Measurements from ENCODE around the gene SNX9.

The SNX9 gene

DNA sequence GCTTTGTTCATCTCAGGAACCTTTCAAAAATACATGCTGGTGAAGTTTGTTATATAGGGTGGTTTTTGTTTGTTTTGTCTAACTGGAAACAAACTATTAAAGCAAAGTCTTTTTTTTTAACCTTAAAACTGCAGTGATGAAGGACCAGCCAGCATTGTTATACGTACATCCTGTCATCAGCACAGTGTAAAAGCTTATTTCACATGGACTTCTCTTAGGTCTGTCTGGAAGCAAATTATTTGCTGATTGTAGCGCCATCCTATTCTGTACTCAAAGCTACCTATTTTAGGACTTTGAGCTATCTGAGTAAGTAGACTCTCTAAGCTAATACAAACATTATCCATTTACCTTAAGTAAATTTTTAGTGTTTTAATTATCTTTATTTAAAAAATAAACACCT, 61.7 kb downstream of the SNX9 start:
- peaks cover 66% of the 10 kb centered on the region for H3K36me3 Mint-ChIP-seq (ENCODE audit: low read depth)

DNA sequence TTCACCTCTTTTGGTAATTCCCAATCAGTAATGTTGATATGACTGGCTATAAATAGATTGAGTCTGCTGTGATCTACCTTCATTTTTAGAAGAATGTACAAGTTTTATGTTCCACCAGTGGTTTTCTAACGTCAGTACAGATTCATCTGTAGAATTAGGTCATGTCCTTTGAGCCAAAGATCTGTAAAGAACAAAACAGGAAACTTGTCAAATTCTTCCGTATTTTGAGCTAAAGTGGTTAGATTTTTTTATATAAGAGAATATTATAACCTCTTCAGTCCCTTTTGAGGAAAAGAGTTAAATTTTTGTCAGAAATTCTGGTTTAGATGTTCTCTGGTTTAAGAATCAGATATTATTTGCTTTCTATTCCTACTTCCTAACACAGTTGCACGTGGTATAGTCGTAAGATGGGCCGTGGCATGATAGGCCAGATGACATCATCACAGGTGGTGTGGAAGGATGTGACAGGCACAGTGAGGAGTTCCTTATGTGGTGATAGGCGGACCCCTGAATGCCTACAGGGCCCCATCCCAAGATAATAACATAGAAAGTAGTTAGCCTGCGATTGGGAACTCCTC, 62.3 kb downstream of the SNX9 start:
- Mint-ChIP-seq H3K4me1 (peaks cover 6% of the 10 kb centered on the region), H3K27me3 (ENCODE audit: low read depth, poor library complexity) (no peaks in the 10 kb centered on the region), H3K36me3 (ENCODE audit: low read depth) (peaks cover 67% of the 10 kb centered on the region), H3K27ac (no peak overlapping the region), H3K4me3 (no peak overlapping the region), H3K9me3 (no peaks in the 10 kb centered on the region)
- TF ChIP-seq, protein P1, sequence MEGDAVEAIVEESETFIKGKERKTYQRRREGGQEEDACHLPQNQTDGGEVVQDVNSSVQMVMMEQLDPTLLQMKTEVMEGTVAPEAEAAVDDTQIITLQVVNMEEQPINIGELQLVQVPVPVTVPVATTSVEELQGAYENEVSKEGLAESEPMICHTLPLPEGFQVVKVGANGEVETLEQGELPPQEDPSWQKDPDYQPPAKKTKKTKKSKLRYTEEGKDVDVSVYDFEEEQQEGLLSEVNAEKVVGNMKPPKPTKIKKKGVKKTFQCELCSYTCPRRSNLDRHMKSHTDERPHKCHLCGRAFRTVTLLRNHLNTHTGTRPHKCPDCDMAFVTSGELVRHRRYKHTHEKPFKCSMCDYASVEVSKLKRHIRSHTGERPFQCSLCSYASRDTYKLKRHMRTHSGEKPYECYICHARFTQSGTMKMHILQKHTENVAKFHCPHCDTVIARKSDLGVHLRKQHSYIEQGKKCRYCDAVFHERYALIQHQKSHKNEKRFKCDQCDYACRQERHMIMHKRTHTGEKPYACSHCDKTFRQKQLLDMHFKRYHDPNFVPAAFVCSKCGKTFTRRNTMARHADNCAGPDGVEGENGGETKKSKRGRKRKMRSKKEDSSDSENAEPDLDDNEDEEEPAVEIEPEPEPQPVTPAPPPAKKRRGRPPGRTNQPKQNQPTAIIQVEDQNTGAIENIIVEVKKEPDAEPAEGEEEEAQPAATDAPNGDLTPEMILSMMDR (IDR thresholded peaks at IDR 0.05): no peak
- no peak for DNase-seq

More for the DNA sequence above, 61.7 kb downstream of the SNX9 start:
- peaks cover 10% of the 10 kb centered on the region for H3K4me1 Mint-ChIP-seq
- H3K4me3 Mint-ChIP-seq: no peak overlapping the region
- H3K27me3 Mint-ChIP-seq (ENCODE audit: low read depth, poor library complexity): no peaks in the 10 kb centered on the region
- no peaks in the 10 kb centered on the region for H3K9me3 Mint-ChIP-seq
- no peak overlapping the region for H3K27ac Mint-ChIP-seq
- TF ChIP-seq, protein P1 (IDR thresholded peaks at IDR 0.05): no peak
- DNase-seq: no peak

DNA sequence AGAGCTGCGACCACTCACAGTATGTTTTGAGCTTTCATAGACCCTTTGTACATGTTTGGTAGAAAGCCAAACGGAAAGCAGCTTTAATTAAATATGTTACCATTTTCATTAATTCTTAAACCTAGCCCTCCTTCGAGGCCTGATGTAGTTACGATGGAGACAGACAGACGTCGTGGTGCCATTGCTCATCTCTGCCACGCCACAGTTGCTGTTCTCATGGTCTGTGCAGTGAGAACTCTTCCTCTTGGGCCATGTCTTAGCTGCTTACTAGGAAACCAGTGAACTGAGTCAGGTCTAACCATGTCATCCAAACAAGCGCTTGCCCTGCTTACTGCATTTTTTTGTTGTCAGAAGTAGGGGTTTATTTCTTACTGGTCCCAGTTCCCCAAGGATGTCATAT, 62.8 kb downstream of the SNX9 start:
- peaks cover 6% of the 10 kb centered on the region for H3K4me1 Mint-ChIP-seq

DNA sequence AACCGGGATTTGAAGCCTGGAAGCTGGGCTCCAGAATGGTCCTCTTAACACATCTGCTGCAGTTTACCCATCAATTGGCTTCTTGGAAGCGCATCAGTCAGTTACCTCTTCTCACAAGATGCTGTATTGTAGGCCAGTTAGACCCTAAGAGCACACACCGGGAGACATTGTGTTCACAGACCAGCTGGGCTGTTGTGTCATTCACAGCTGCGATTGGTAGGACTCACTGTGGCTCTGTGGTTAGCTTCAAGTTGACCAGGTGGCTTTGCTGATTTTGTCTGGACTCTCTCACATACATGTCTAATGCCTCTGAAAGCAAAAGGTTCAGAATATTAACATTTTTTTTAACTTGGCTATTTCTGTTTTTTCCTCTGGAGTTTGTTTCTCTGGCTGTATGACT, 64.8 kb downstream of the SNX9 start:
- TF ChIP-seq, protein P1 (IDR thresholded peaks at IDR 0.05): no peak
- Mint-ChIP-seq H3K27me3 (ENCODE audit: low read depth, poor library complexity) (no peaks in the 10 kb centered on the region), H3K4me3 (no peak overlapping the region), H3K4me1 (peaks cover 9% of the 10 kb centered on the region), H3K36me3 (ENCODE audit: low read depth) (peaks cover 66% of the 10 kb centered on the region), H3K27ac (no peak overlapping the region), H3K9me3 (no peaks in the 10 kb centered on the region)
- DNase-seq: no peak

More for the DNA sequence above, 62.8 kb downstream of the SNX9 start:
- no peak for DNase-seq
- H3K27me3 Mint-ChIP-seq (ENCODE audit: low read depth, poor library complexity): no peaks in the 10 kb centered on the region
- TF ChIP-seq, protein P1 (IDR thresholded peaks at IDR 0.05): no peak
- no peaks in the 10 kb centered on the region for H3K9me3 Mint-ChIP-seq
- no peak overlapping the region for H3K27ac Mint-ChIP-seq
- no peak overlapping the region for H3K4me3 Mint-ChIP-seq
- peaks cover 68% of the 10 kb centered on the region for H3K36me3 Mint-ChIP-seq (ENCODE audit: low read depth)

DNA sequence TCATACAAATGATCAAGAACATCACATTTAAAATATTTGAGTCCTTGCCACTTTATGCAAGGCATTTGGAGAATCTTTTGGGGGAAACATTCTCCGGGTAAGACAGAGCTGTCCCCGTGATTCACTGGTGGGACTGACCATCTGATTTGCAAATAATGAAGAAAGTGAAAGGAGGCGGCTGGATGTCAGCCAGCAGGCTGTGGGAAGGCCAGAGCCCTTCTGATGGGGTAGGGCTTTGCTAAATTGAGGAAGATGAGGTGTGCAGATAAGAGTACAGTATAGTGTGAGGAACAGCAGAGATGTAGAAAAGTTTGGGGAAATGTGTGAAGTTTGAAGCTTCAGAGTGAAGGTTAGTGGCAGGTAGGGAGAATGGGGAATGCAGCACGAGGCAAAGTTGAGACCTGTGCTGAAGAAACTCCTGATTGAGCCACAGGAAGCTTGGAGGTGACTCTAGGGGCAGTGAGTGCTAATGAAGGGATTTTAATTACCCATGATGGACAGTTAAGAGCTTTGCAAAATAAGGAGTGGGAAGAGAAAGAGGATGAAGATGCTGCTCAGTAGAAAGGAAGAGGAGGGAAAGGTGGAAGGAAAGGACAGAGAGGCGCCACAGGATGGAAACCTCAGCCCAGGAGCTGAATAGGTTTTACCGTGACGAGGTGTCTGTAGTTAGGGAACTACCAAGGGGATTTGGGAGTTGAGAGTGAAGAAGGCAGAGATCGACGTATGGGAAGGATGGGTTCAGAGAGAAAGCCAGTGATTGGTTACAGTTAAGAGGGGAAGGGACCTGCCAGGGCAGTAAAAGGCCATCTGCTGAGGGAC, 68.7 kb downstream of the SNX9 start:
- Mint-ChIP-seq H3K27me3 (ENCODE audit: low read depth, poor library complexity) (no peaks in the 10 kb centered on the region), H3K4me3 (no peak overlapping the region), H3K4me1 (peaks cover 15% of the 10 kb centered on the region), H3K9me3 (no peaks in the 10 kb centered on the region), H3K27ac (peak overlapping the region; percentile 57), H3K36me3 (ENCODE audit: low read depth) (peaks cover 55% of the 10 kb centered on the region)
- TF ChIP-seq, protein P1 (IDR thresholded peaks at IDR 0.05): no peak
- no peak for DNase-seq
